Panc1 (cell line): Measurements from ENCODE around the gene EMD.

Source experiments
- POLR2AphosphoS5 ChIP-seq: IDR thresholded peaks from 2 replicates; pipeline ENCODE4 v1.6.1; 2012; ENCODE audit warnings: mild to moderate bottlenecking, low read depth, low read length, moderate library complexity
- TF ChIP-seq, protein P1 (sequence below): fragments of 450-650 bp; IDR thresholded peaks from 2 replicates; pipeline ENCODE4 v1.5.1; 2017; ENCODE audit warnings: mild to moderate bottlenecking

- TF ChIP-seq, protein P1, sequence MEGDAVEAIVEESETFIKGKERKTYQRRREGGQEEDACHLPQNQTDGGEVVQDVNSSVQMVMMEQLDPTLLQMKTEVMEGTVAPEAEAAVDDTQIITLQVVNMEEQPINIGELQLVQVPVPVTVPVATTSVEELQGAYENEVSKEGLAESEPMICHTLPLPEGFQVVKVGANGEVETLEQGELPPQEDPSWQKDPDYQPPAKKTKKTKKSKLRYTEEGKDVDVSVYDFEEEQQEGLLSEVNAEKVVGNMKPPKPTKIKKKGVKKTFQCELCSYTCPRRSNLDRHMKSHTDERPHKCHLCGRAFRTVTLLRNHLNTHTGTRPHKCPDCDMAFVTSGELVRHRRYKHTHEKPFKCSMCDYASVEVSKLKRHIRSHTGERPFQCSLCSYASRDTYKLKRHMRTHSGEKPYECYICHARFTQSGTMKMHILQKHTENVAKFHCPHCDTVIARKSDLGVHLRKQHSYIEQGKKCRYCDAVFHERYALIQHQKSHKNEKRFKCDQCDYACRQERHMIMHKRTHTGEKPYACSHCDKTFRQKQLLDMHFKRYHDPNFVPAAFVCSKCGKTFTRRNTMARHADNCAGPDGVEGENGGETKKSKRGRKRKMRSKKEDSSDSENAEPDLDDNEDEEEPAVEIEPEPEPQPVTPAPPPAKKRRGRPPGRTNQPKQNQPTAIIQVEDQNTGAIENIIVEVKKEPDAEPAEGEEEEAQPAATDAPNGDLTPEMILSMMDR: no peak
- TF ChIP-seq POLR2AphosphoS5: no peak
Measured at GRCh38 chrX:154372612-154373022, 6.5 kb upstream of the EMD start.
